ENCODE results near the gene G3BP2. TPM values are rescaled to one million over a fixed set of nuclear protein-coding genes. Genes with fewer than 3 reads are reported as not detected.

G3BP2 gene
- polyA plus RNA-seq = 329 and 332 TPM in 2 replicates
- 546 and 583 TPM in 2 replicates for polyA minus RNA-seq

- TF ChIP-seq EZH2 (IDR thresholded peaks at IDR 0.05; ENCODE audit: borderline replicate concordance, insufficient read depth, low read length, poor library complexity, severe bottlenecking) (no peak), REST (IDR thresholded peaks at IDR 0.05; ENCODE audit: borderline replicate concordance) (peak; percentile 82), EP300 (conservative IDR thresholded peaks at IDR 0.05; ENCODE audit: poor library complexity, severe bottlenecking) (peak; percentile 71), CTCF (IDR thresholded peaks at IDR 0.05; ENCODE audit: poor library complexity, severe bottlenecking) (peak; percentile 17), SMC3 (conservative IDR thresholded peaks at IDR 0.05; ENCODE audit: poor library complexity) (peak; percentile 36), RAD21 (conservative IDR thresholded peaks at IDR 0.05) (peak; percentile 22), POLR2AphosphoS5 (IDR thresholded peaks at IDR 0.05) (peak; percentile 96), MXI1 (conservative IDR thresholded peaks at IDR 0.05; ENCODE audit: poor library complexity, severe bottlenecking) (peak; percentile 81), TAF1 (IDR thresholded peaks at IDR 0.05; ENCODE audit: low read depth) (no peak)
- H3K9me3 ChIP-seq (ENCODE audit: low read length) = no peaks in the 10 kb centered on the region
- peak within 1 kb of the TSS; percentile 98 for H3K4me2 ChIP-seq (ENCODE audit: low read length)
- no peaks in the 10 kb centered on the region for H3K27me3 ChIP-seq (ENCODE audit: insufficient read depth, low read depth, low read length)
- H4K20me1 ChIP-seq (ENCODE audit: insufficient read depth) = peaks cover 23% of the 10 kb centered on the region
- peak within 1 kb of the TSS; percentile 88 for H2AFZ ChIP-seq (ENCODE audit: low read depth, low read length)
- peaks cover 41% of the 10 kb centered on the region for H3K79me2 ChIP-seq (replicated peaks; ENCODE audit: insufficient read depth, low read length)
- no peaks in the 10 kb centered on the region for H3K9me2 ChIP-seq (ENCODE audit: insufficient read depth, low read length)
- peak within 1 kb of the TSS; percentile 89 for H3K4me3 ChIP-seq (ENCODE audit: low read length)
- H3K36me3 ChIP-seq (ENCODE audit: insufficient read depth, low read length) = no peaks in the 10 kb centered on the region
- H3F3A ChIP-seq (ENCODE audit: insufficient read depth, low read length, poor library complexity, severe bottlenecking) = peaks cover 10% of the 10 kb centered on the region
- H3K9ac ChIP-seq (ENCODE audit: low read length) = peak within 1 kb of the TSS; percentile 98
- peak within 1 kb of the TSS; percentile 99 for H3K27ac ChIP-seq (ENCODE audit: low read length)
Measured at GRCh38 chr4:75673027-75673958, at the start of gene G3BP2. G3BP2 (minus strand) TSS chr4:75673411; CDS start chr4:75662025, 11,386 bp downstream.

- H3K9me3 ChIP-seq (ENCODE audit: low read length) = no peaks in the 10 kb centered on the region
- TF ChIP-seq SMC3 (conservative IDR thresholded peaks at IDR 0.05; ENCODE audit: poor library complexity) (no peak), POLR2AphosphoS5 (IDR thresholded peaks at IDR 0.05) (no peak), CTCF (IDR thresholded peaks at IDR 0.05; ENCODE audit: poor library complexity, severe bottlenecking) (no peak), EP300 (conservative IDR thresholded peaks at IDR 0.05; ENCODE audit: poor library complexity, severe bottlenecking) (no peak), REST (IDR thresholded peaks at IDR 0.05; ENCODE audit: borderline replicate concordance) (no peak), MXI1 (conservative IDR thresholded peaks at IDR 0.05; ENCODE audit: poor library complexity, severe bottlenecking) (no peak), RAD21 (conservative IDR thresholded peaks at IDR 0.05) (no peak), EZH2 (IDR thresholded peaks at IDR 0.05; ENCODE audit: borderline replicate concordance, insufficient read depth, low read length, poor library complexity, severe bottlenecking) (no peak), TAF1 (IDR thresholded peaks at IDR 0.05; ENCODE audit: low read depth) (no peak)
- H3K79me2 ChIP-seq (replicated peaks; ENCODE audit: insufficient read depth, low read length) = peaks cover 45% of the 10 kb centered on the region
- peak overlapping the region; percentile 93 for H3K27ac ChIP-seq (ENCODE audit: low read length)
- H3K4me3 ChIP-seq (ENCODE audit: low read length) = peak overlapping the region; percentile 100
- no peaks in the 10 kb centered on the region for H3F3A ChIP-seq (ENCODE audit: insufficient read depth, low read length, poor library complexity, severe bottlenecking)
- H4K20me1 ChIP-seq (ENCODE audit: insufficient read depth) = no peaks in the 10 kb centered on the region
- no peak overlapping the region for H3K9ac ChIP-seq (ENCODE audit: low read length)
- no peaks in the 10 kb centered on the region for H3K36me3 ChIP-seq (ENCODE audit: insufficient read depth, low read length)
- peak overlapping the region; percentile 89 for H3K4me2 ChIP-seq (ENCODE audit: low read length)
- no peaks in the 10 kb centered on the region for H3K27me3 ChIP-seq (ENCODE audit: insufficient read depth, low read depth, low read length)
- no peak overlapping the region for H2AFZ ChIP-seq (ENCODE audit: low read depth, low read length)
- no peaks in the 10 kb centered on the region for H3K9me2 ChIP-seq (ENCODE audit: insufficient read depth, low read length)
Measured at GRCh38 chr4:75722417-75722816, 49.2 kb upstream of the G3BP2 start.

Measured in neural cell (in vitro differentiated cells).